Hepatocyte (in vitro differentiated cells): ENCODE data around the gene ADAMTS12. TPM values are rescaled to one million over a fixed set of nuclear protein-coding genes. Genes with fewer than 3 reads are reported as not detected.

Experiments
- DNase-seq: peaks from one replicate; pipeline ENCODE4 v3.0.0-alpha.2; 2016; ENCODE audit warnings: low spot score
- H2AFZ ChIP-seq: fragments of 200-600 bp; sonication (generic); 2 replicates; pipeline ENCODE4 v1.6.0; 2016; ENCODE audit warnings: antibody characterized with exemption, mild to moderate bottlenecking
- H3K27ac ChIP-seq: fragments of 200-600 bp; sonication (generic); 2 replicates; pipeline ENCODE4 v1.5.1; 2016; ENCODE audit warnings: mild to moderate bottlenecking
- H3K27me3 ChIP-seq: fragments of 200-600 bp; sonication (generic); 2 replicates; pipeline ENCODE4 v1.6.1; 2016
- H3K36me3 ChIP-seq: fragments of 200-600 bp; sonication (generic); replicated peaks from 2 replicates; pipeline ENCODE4 v1.5.1; 2016; ENCODE audit warnings: low read depth; ENCODE audit not compliant: insufficient read depth
- H3K4me1 ChIP-seq: fragments of 200-600 bp; sonication (generic); 2 replicates; pipeline ENCODE4 v1.5.1; 2016; ENCODE audit warnings: mild to moderate bottlenecking, moderate library complexity; ENCODE audit not compliant: insufficient read depth
- H3K4me2 ChIP-seq: fragments of 200-600 bp; sonication (generic); 2 replicates; pipeline ENCODE4 v1.6.0; 2016
- H3K4me3 ChIP-seq: fragments of 200-600 bp; sonication (generic); 2 replicates; pipeline ENCODE4 v1.5.1; 2016; ENCODE audit warnings: mild to moderate bottlenecking
- H3K79me2 ChIP-seq: fragments of 200-600 bp; sonication (generic); 2 replicates; pipeline ENCODE4 v1.6.0; 2017; ENCODE audit warnings: mild to moderate bottlenecking
- H3K9me2 ChIP-seq: fragments of 200-600 bp; sonication (generic); replicated peaks from 2 replicates; pipeline ENCODE4 v1.6.0; 2017; ENCODE audit warnings: mild to moderate bottlenecking; ENCODE audit not compliant: insufficient read depth
- H3K9me3 ChIP-seq: fragments of 200-600 bp; sonication (generic); 2 replicates; pipeline ENCODE4 v1.5.1; 2016; ENCODE audit warnings: low read depth, mild to moderate bottlenecking
- H4K20me1 ChIP-seq: fragments of 200-600 bp; sonication (generic); 2 replicates; pipeline ENCODE4 v1.6.0; 2016; ENCODE audit warnings: mild to moderate bottlenecking; ENCODE audit not compliant: insufficient read depth, poor library complexity, severe bottlenecking
- EZH2 ChIP-seq: fragments of 200-600 bp; sonication (generic); IDR thresholded peaks from 2 replicates; pipeline ENCODE4 v1.6.1; 2016; ENCODE audit warnings: antibody characterized with exemption, mild to moderate bottlenecking, borderline replicate concordance
- EZH2phosphoT487 ChIP-seq: fragments of 200-600 bp; sonication (generic); IDR thresholded peaks from one replicate; pipeline ENCODE4 v1.6.1; 2018; ENCODE audit warnings: antibody characterized with exemption, mild to moderate bottlenecking, low read depth, moderate library complexity; ENCODE audit not compliant: unreplicated experiment, severe bottlenecking
- WGBS: methylation state at CpG from one replicate; pipeline ENCODE4 v1.1.6; 2016; ENCODE audit warnings: low lambda C conversion rate; ENCODE audit errors: missing lambda C conversion rate; 5-methylcytosine and 5-hydroxymethylcytosine counted together
- polyA plus RNA-seq: library from polyadenylated mRNA; unstranded; fragments of >200 nt; fragmentation: Nextera tagmentation; extraction: Ambion mirVana; gene quantifications from 2 replicates; pipeline ENCODE4 v1.2.1, GENCODE V29; 2016
- total RNA-seq: library from RNA; depleted of rRNA; stranded (reverse); fragments of >200 nt; gene quantifications from 2 replicates; pipeline ENCODE4 v1.2.3, GENCODE V29; 2014
- TF ChIP-seq, protein P1 (sequence below): fragments of 200-600 bp; sonication (generic); IDR thresholded peaks from 2 replicates; pipeline ENCODE4 v1.5.1; 2016; ENCODE audit warnings: antibody characterized with exemption, mild to moderate bottlenecking; ENCODE audit not compliant: poor library complexity

The ADAMTS12 gene
- total and polyA plus RNA-seq, 2 experiments from 2014 or later: 3.2 to 8.9 TPM

GRCh38 chr5:33762859-33763258, 128.9 kb downstream of the ADAMTS12 start:
- H4K20me1 ChIP-seq: no peaks in the 10 kb centered on the region
- H3K27me3 ChIP-seq: no peaks in the 10 kb centered on the region
- H3K79me2 ChIP-seq: no peaks in the 10 kb centered on the region
- H3K4me1 ChIP-seq: no peaks in the 10 kb centered on the region
- H3K4me2 ChIP-seq: no peak overlapping the region
- DNase-seq: no peak
- no peaks in the 10 kb centered on the region for H3K9me2 ChIP-seq
- H3K4me3 ChIP-seq: no peak overlapping the region
- no peaks in the 10 kb centered on the region for H3K9me3 ChIP-seq
- no peaks in the 10 kb centered on the region for H3K36me3 ChIP-seq
- no peak overlapping the region for H2AFZ ChIP-seq
- no peak for TF ChIP-seq EZH2phosphoT487
- TF ChIP-seq, protein P1, sequence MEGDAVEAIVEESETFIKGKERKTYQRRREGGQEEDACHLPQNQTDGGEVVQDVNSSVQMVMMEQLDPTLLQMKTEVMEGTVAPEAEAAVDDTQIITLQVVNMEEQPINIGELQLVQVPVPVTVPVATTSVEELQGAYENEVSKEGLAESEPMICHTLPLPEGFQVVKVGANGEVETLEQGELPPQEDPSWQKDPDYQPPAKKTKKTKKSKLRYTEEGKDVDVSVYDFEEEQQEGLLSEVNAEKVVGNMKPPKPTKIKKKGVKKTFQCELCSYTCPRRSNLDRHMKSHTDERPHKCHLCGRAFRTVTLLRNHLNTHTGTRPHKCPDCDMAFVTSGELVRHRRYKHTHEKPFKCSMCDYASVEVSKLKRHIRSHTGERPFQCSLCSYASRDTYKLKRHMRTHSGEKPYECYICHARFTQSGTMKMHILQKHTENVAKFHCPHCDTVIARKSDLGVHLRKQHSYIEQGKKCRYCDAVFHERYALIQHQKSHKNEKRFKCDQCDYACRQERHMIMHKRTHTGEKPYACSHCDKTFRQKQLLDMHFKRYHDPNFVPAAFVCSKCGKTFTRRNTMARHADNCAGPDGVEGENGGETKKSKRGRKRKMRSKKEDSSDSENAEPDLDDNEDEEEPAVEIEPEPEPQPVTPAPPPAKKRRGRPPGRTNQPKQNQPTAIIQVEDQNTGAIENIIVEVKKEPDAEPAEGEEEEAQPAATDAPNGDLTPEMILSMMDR: no peak
- TF ChIP-seq EZH2: no peak
- no peak overlapping the region for H3K27ac ChIP-seq
- WGBS: 69% methylated on average over 1 of the region's 1 CpG

- TF ChIP-seq EZH2phosphoT487 (no peak), EZH2 (no peak)
- TF ChIP-seq, protein P1: no peak
- no peak for DNase-seq
These were observed 130.7 kb downstream of the ADAMTS12 start for GRCh38 chr5:33761139-33761538.

GRCh38 chr5:33758737-33759136, 133.1 kb downstream of the ADAMTS12 start:
- no peak for DNase-seq
- Histone ChIP-seq H3K27me3 (no peaks in the 10 kb centered on the region), H3K27ac (no peak overlapping the region), H3K79me2 (no peaks in the 10 kb centered on the region), H3K4me1 (no peaks in the 10 kb centered on the region), H3K9me3 (no peaks in the 10 kb centered on the region), H3K4me2 (no peak overlapping the region), H3K36me3 (no peaks in the 10 kb centered on the region), H3K9me2 (no peaks in the 10 kb centered on the region), H4K20me1 (no peaks in the 10 kb centered on the region), H2AFZ (no peak overlapping the region), H3K4me3 (no peak overlapping the region)
- 84% methylated on average over 2 of the region's 2 CpGs for WGBS
- TF ChIP-seq EZH2phosphoT487 (no peak), EZH2 (no peak)
- TF ChIP-seq, protein P1: no peak

More at GRCh38 chr5:33761139-33761538, 130.7 kb downstream of the ADAMTS12 start:
- H3K79me2 ChIP-seq: no peaks in the 10 kb centered on the region
- no peak overlapping the region for H2AFZ ChIP-seq
- no peaks in the 10 kb centered on the region for H3K9me2 ChIP-seq
- H3K4me2 ChIP-seq: no peak overlapping the region
- no peaks in the 10 kb centered on the region for H3K9me3 ChIP-seq
- 62% methylated on average over 4 of the region's 4 CpGs for WGBS
- H3K4me3 ChIP-seq: no peak overlapping the region
- no peaks in the 10 kb centered on the region for H3K36me3 ChIP-seq
- H3K4me1 ChIP-seq: no peaks in the 10 kb centered on the region
- H3K27ac ChIP-seq: no peak overlapping the region
- H3K27me3 ChIP-seq: no peaks in the 10 kb centered on the region
- no peaks in the 10 kb centered on the region for H4K20me1 ChIP-seq

DNA sequence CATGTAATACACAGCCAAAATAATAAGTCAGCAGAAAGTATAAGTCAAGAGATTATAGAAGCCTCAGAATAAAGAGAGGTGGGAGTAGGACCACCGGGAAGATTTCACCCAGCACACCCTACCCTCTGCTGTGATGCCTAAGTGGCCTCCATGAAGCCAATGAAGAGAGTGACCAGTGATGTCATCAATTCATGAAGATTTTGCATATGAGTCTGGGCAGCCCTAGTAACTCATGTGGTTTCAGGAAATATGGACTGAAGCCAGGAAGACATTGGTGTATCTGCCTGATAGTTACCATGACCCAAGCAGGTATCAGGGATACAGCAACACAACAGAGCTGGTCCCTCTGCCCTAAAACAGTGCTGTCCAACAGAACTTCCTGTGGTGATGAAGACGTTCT, 135.3 kb downstream of the ADAMTS12 start:
- no peak for DNase-seq
- no peaks in the 10 kb centered on the region for H3K4me1 ChIP-seq
- H3K4me2 ChIP-seq: no peak overlapping the region
- H3K4me3 ChIP-seq: no peak overlapping the region
- TF ChIP-seq, protein P1: no peak
- no peaks in the 10 kb centered on the region for H3K9me2 ChIP-seq
- H4K20me1 ChIP-seq: no peaks in the 10 kb centered on the region
- 82% methylated on average over 2 of the region's 2 CpGs for WGBS
- no peaks in the 10 kb centered on the region for H3K79me2 ChIP-seq
- H3K27me3 ChIP-seq: no peaks in the 10 kb centered on the region
- no peaks in the 10 kb centered on the region for H3K36me3 ChIP-seq
- no peaks in the 10 kb centered on the region for H3K9me3 ChIP-seq
- no peak overlapping the region for H3K27ac ChIP-seq
- H2AFZ ChIP-seq: no peak overlapping the region
